PC-3 (cell line): ENCODE results near the gene SP140. TPM values are rescaled to one million over a fixed set of nuclear protein-coding genes. Genes with fewer than 3 reads are reported as not detected.

Source experiments
- ATAC-seq: fragments of 200-7000 bp; cut with Tn5 transposase; 2 replicates; pipeline ENCODE4 v1.9.1; 2020; ENCODE audit warnings: mild to moderate bottlenecking, moderate library complexity
- BruUV-seq: library from RNA; stranded (reverse); fragments of 400-500 nt; replicated peaks from 2 replicates; lab custom pipeline; 2021; lab: Mats Ljungman, UMichigan
- CTCF ChIA-PET: fragments of 300-600 bp; sonication (Branson Sonifier 250); formaldehyde crosslinking; loops from one replicate; lab custom pipeline; 2022; ENCODE audit warnings: antibody characterized with exemption; lab: Charles Lee
- POLR2A ChIA-PET: fragments of 300-600 bp; sonication (Branson Sonifier 250); formaldehyde crosslinking; loops from one replicate; lab custom pipeline; 2022; ENCODE audit warnings: antibody characterized with exemption; ENCODE audit not compliant: unreplicated experiment; lab: Charles Lee
- DNase-seq: peaks from one replicate; pipeline ENCODE4 v3.0.0-alpha.2; 2015
- H2AFZ ChIP-seq: fragments of 300-600 bp; sonication (generic); 2 replicates; pipeline ENCODE4 v1.6.0; 2016; ENCODE audit warnings: antibody characterized with exemption, low read length
- H3F3A ChIP-seq: fragments of 300-600 bp; sonication (generic); one replicate; pipeline ENCODE4 v1.6.0; 2017; ENCODE audit warnings: antibody characterized with exemption, low read length, control low read depth, mild to moderate bottlenecking; ENCODE audit not compliant: unreplicated experiment
- H3K27ac ChIP-seq: fragments of 300-600 bp; sonication (generic); 2 replicates; pipeline ENCODE4 v1.5.1; 2016; ENCODE audit warnings: mild to moderate bottlenecking, low read length
- H3K27me3 ChIP-seq: fragments of 300-600 bp; sonication (generic); 2 replicates; pipeline ENCODE4 v1.6.1; 2016; ENCODE audit warnings: low read length, mixed read lengths
- H3K36me3 ChIP-seq: fragments of 300-600 bp; sonication (generic); 2 replicates; pipeline ENCODE4 v1.6.1; 2016; ENCODE audit warnings: low read depth, mixed run types, low read length, mixed read lengths
- H3K4me1 ChIP-seq: fragments of 300-600 bp; sonication (generic); 2 replicates; pipeline ENCODE4 v1.5.1; 2016; ENCODE audit warnings: low read length; ENCODE audit not compliant: insufficient read depth
- H3K4me2 ChIP-seq: fragments of 300-600 bp; sonication (generic); 2 replicates; pipeline ENCODE4 v1.6.0; 2016; ENCODE audit warnings: low read length
- H3K4me3 ChIP-seq: fragments of 300-600 bp; sonication (generic); 2 replicates; pipeline ENCODE4 v1.5.1; 2016; ENCODE audit warnings: mild to moderate bottlenecking, low read length, mixed read lengths
- H3K79me2 ChIP-seq: fragments of 300-600 bp; sonication (generic); 2 replicates; pipeline ENCODE4 v1.6.1; 2017; ENCODE audit warnings: low read length, mixed read lengths
- H3K9ac ChIP-seq: fragments of 300-600 bp; sonication (generic); 2 replicates; pipeline ENCODE4 v1.6.0; 2016; ENCODE audit warnings: mild to moderate bottlenecking, low read length
- H3K9me2 ChIP-seq: fragments of 300-600 bp; sonication (generic); replicated peaks from 2 replicates; pipeline ENCODE4 v1.6.1; 2016; ENCODE audit warnings: mixed run types, low read length, mixed read lengths
- H3K9me3 ChIP-seq: fragments of 300-600 bp; sonication (generic); 2 replicates; pipeline ENCODE4 v1.6.1; 2016; ENCODE audit warnings: low read length, mixed read lengths
- H4K20me1 ChIP-seq: fragments of 300-600 bp; sonication (generic); 2 replicates; pipeline ENCODE4 v1.6.1; 2016; ENCODE audit warnings: low read length, mixed read lengths
- EZH2 ChIP-seq: fragments of 300-600 bp; sonication (generic); IDR thresholded peaks from one replicate; pipeline ENCODE4 v1.6.1; 2017; ENCODE audit warnings: antibody characterized with exemption, mild to moderate bottlenecking, low read length; ENCODE audit not compliant: unreplicated experiment
- EZH2phosphoT487 ChIP-seq: fragments of 300-600 bp; sonication (generic); IDR thresholded peaks from 2 replicates; pipeline ENCODE4 v1.6.1; 2018; ENCODE audit warnings: mild to moderate bottlenecking, antibody characterized with exemption, low read length, borderline replicate concordance
- intact Hi-C: fragments of 100-400 bp; cut with micrococcal nuclease; formaldehyde crosslinking; loops from 2 replicates; pipeline ENCODE4 v1.9.0; 2023
- total RNA-seq: library from RNA; depleted of rRNA; stranded (reverse); fragments of >200 nt; gene quantifications from 2 replicates; pipeline ENCODE4 v1.2.3, GENCODE V29; 2014
- TF ChIP-seq, protein P1 (sequence below): fragments of 300-600 bp; sonication (generic); conservative IDR thresholded peaks from 2 replicates; pipeline ENCODE4 v1.5.1; 2017; ENCODE audit warnings: antibody characterized with exemption, low read depth, mild to moderate bottlenecking, low read length

SP140 gene
- total RNA-seq, 1 experiment from 2014 or later: not detected

DNA sequence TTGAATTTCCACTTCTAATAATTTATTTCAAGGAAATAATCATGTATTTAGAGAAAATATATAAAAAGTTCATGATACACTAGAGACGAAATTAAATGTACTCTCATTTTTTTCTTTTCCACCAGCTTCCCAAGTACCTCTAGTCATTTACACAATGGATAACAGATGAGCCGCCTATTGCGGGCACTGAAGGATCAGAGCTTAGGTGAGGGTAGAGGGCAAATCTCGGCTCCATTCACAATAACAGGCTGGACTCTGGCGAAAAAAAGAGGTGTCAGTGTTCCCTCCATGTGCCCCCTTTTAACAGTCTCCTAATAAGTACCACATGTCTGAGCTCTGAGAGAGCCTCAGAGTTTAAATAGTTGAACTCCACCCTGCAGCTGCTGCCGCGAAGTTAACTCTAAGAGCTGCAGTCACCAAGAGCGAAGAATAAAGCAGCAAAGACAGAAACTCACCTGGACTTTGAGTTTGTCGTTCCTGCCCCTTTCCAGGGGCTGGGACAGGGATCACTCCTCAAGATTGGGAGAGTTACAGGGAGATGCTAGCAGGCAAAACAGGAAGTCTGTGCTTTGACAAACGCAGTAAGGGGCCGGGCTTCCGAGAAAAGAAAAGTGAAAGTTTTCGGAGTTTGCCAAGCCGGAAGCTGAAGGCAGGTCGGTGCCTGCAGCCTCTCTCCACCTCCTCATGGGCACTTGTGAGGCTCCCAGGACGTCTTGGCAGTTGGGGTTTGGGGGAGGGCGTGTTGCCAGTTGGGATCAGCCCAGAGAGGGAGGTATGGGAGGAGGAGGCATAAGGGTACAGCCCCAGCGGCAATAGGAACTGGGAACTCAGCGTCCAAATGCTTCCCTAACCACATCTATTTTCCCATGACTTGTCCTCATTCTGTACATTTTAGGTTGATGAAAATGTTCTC lies 5.9 kb upstream of the SP140 start, which contains the start of gene SP110:
SP110 (minus strand) TSS at position 566 of the 913 bp plus-strand sequence. CDS start 3,057 bp downstream, outside the sequence.
- TSS peak; percentile 72 for BruUV-seq
- no peaks in the 10 kb centered on the region for H3K9me3 ChIP-seq
- no peak for TF ChIP-seq EZH2
- no peak for TF ChIP-seq EZH2phosphoT487
- TF ChIP-seq, protein P1, sequence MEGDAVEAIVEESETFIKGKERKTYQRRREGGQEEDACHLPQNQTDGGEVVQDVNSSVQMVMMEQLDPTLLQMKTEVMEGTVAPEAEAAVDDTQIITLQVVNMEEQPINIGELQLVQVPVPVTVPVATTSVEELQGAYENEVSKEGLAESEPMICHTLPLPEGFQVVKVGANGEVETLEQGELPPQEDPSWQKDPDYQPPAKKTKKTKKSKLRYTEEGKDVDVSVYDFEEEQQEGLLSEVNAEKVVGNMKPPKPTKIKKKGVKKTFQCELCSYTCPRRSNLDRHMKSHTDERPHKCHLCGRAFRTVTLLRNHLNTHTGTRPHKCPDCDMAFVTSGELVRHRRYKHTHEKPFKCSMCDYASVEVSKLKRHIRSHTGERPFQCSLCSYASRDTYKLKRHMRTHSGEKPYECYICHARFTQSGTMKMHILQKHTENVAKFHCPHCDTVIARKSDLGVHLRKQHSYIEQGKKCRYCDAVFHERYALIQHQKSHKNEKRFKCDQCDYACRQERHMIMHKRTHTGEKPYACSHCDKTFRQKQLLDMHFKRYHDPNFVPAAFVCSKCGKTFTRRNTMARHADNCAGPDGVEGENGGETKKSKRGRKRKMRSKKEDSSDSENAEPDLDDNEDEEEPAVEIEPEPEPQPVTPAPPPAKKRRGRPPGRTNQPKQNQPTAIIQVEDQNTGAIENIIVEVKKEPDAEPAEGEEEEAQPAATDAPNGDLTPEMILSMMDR: no peak
- no peaks in the 10 kb centered on the region for H3K27me3 ChIP-seq
- peak within 1 kb of the TSS; percentile 26 for H3K9ac ChIP-seq
- peak within 1 kb of the TSS; percentile 92 for H2AFZ ChIP-seq
- intact Hi-C loops: loop anchor here (10.0 kb wide), 2 partner anchors 195 to 575 kb away; partner anchors contain the start of gene SP100
- H3K4me1 ChIP-seq: 0 out of 2 replicates have a peak, but pooled peaks cover 9% of the 10 kb centered on the region
- peak within 1 kb of the TSS; percentile 26 for H3K27ac ChIP-seq
- H3K36me3 ChIP-seq: no peaks in the 10 kb centered on the region
- ChIA-PET CTCF (interaction anchor here (0.6 kb wide), 1 partner anchor 495 kb away, joined by 4 read pairs; no protein-coding TSS in a partner anchor), POLR2A (interaction anchor here (0.6 kb wide), 1 partner anchor 535 kb away, joined by 7 read pairs; no protein-coding TSS in a partner anchor)
- peak within 1 kb of the TSS; percentile 83 for H3K4me3 ChIP-seq
- H4K20me1 ChIP-seq: no peaks in the 10 kb centered on the region
- ATAC-seq (peak; percentile 95), DNase-seq (peak; percentile 87)
- H3K9me2 ChIP-seq: no peaks in the 10 kb centered on the region
- H3K79me2 ChIP-seq: no peaks in the 10 kb centered on the region
- H3K4me2 ChIP-seq: peak within 1 kb of the TSS; percentile 86
- H3F3A ChIP-seq: no peaks in the 10 kb centered on the region

DNA sequence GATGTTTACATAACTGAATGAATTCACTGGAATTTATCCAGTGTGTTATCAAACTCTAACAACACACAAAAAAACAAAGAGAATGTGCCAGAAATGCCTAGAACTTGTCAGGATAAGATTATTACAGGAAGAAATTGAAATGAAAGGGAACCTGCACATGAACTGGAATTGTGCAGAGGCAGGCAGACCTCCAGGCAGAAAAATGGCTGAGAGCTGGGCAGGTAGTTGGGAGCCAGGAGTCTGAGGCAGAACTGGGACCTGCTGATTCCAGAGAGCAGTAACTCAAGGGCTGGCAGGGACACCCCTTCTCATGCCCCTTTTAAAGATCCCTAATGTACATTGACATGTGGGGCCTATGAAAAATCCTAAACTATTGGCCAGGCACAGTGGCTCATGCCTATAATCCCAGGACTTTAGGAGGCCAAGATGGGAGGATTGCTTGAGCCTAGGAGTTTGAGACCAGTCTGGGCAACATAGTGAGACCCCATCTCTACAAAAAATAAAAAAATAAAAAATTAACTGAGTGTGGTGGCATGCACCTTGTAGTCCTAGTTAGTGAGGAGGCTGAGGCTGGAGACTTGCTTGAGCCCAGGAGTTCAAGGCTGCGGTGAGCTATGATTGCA lies 5.1 kb upstream of the SP140 start:
- Histone ChIP-seq H2AFZ (peak overlapping the region; percentile 92), H3K9me2 (no peaks in the 10 kb centered on the region), H4K20me1 (no peaks in the 10 kb centered on the region), H3K4me1 (0 out of 2 replicates have a peak, but pooled peaks cover 9% of the 10 kb centered on the region), H3K9me3 (no peaks in the 10 kb centered on the region), H3F3A (no peaks in the 10 kb centered on the region), H3K27ac (peak overlapping the region; percentile 26), H3K9ac (peak overlapping the region; percentile 26), H3K4me3 (peak overlapping the region; percentile 83), H3K27me3 (no peaks in the 10 kb centered on the region), H3K4me2 (peak overlapping the region; percentile 86), H3K36me3 (no peaks in the 10 kb centered on the region), H3K79me2 (no peaks in the 10 kb centered on the region)
- intact Hi-C loops: loop anchor here (10.0 kb wide), 1 partner anchor 574 kb away; no protein-coding TSS in a partner anchor
- CTCF ChIA-PET: interaction anchor here (0.6 kb wide), 1 partner anchor 494 kb away, joined by 4 read pairs; no protein-coding TSS in a partner anchor
- POLR2A ChIA-PET: no interaction called here
- ATAC-seq (peak; percentile 16), DNase-seq (no peak)
- BruUV-seq: TSS peak; percentile 99
- TF ChIP-seq EZH2phosphoT487 (no peak), EZH2 (no peak)
- TF ChIP-seq, protein P1: no peak
